ENCODE data around the gene UBE2Q1.

GRCh38 chr1:154586641-154587040 lies 28.2 kb upstream of the UBE2Q1 start:
- TF ChIP-seq, protein P1, sequence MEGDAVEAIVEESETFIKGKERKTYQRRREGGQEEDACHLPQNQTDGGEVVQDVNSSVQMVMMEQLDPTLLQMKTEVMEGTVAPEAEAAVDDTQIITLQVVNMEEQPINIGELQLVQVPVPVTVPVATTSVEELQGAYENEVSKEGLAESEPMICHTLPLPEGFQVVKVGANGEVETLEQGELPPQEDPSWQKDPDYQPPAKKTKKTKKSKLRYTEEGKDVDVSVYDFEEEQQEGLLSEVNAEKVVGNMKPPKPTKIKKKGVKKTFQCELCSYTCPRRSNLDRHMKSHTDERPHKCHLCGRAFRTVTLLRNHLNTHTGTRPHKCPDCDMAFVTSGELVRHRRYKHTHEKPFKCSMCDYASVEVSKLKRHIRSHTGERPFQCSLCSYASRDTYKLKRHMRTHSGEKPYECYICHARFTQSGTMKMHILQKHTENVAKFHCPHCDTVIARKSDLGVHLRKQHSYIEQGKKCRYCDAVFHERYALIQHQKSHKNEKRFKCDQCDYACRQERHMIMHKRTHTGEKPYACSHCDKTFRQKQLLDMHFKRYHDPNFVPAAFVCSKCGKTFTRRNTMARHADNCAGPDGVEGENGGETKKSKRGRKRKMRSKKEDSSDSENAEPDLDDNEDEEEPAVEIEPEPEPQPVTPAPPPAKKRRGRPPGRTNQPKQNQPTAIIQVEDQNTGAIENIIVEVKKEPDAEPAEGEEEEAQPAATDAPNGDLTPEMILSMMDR (IDR thresholded peaks at IDR 0.05) = no peak
- TF ChIP-seq POLR2A (IDR thresholded peaks at IDR 0.05) = no peak
